Nephron progenitor cell (in vitro differentiated cells): ENCODE data around the gene SETD4.

Experiments
- DNase-seq: peaks from one replicate; pipeline ENCODE4 v3.0.0; 2021
- H3K27ac Mint-ChIP-seq: 2 replicates; pipeline ENCODE4 v1.8.0; 2021; ENCODE audit warnings: mild to moderate bottlenecking, moderate library complexity, mixed read lengths
- H3K27me3 Mint-ChIP-seq: 2 replicates; pipeline ENCODE4 v1.8.0; 2021; ENCODE audit warnings: mild to moderate bottlenecking, low read depth, mixed read lengths; ENCODE audit not compliant: poor library complexity
- H3K36me3 Mint-ChIP-seq: 2 replicates; pipeline ENCODE4 v1.8.0; 2021; ENCODE audit warnings: low read depth, mixed read lengths
- H3K4me1 Mint-ChIP-seq: 2 replicates; pipeline ENCODE4 v1.8.0; 2021; ENCODE audit warnings: mixed read lengths
- H3K4me3 Mint-ChIP-seq: 2 replicates; pipeline ENCODE4 v1.8.0; 2021; ENCODE audit warnings: mild to moderate bottlenecking, moderate library complexity, mixed read lengths
- H3K9me3 Mint-ChIP-seq: 2 replicates; pipeline ENCODE4 v1.8.0; 2021; ENCODE audit warnings: mild to moderate bottlenecking, moderate library complexity, mixed read lengths
- TF ChIP-seq, protein P1 (sequence below): fragments of 200-600 bp; sonication (generic); IDR thresholded peaks from 2 replicates; pipeline ENCODE4 v1.5.0; 2021; ENCODE audit warnings: antibody characterized with exemption

SETD4 gene

GRCh38 chr21:36079671-36080070, 19.3 kb upstream of the SETD4 start:
- no peak for DNase-seq
- Mint-ChIP-seq H3K27ac (no peak overlapping the region), H3K4me3 (no peak overlapping the region), H3K27me3 (peaks cover 3% of the 10 kb centered on the region), H3K4me1 (peaks cover 9% of the 10 kb centered on the region), H3K9me3 (peaks cover 11% of the 10 kb centered on the region), H3K36me3 (no peaks in the 10 kb centered on the region)
- TF ChIP-seq, protein P1, sequence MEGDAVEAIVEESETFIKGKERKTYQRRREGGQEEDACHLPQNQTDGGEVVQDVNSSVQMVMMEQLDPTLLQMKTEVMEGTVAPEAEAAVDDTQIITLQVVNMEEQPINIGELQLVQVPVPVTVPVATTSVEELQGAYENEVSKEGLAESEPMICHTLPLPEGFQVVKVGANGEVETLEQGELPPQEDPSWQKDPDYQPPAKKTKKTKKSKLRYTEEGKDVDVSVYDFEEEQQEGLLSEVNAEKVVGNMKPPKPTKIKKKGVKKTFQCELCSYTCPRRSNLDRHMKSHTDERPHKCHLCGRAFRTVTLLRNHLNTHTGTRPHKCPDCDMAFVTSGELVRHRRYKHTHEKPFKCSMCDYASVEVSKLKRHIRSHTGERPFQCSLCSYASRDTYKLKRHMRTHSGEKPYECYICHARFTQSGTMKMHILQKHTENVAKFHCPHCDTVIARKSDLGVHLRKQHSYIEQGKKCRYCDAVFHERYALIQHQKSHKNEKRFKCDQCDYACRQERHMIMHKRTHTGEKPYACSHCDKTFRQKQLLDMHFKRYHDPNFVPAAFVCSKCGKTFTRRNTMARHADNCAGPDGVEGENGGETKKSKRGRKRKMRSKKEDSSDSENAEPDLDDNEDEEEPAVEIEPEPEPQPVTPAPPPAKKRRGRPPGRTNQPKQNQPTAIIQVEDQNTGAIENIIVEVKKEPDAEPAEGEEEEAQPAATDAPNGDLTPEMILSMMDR: no peak

GRCh38 chr21:36079010-36079649, 18.8 kb upstream of the SETD4 start:
- Mint-ChIP-seq H3K36me3 (no peaks in the 10 kb centered on the region), H3K4me1 (peaks cover 9% of the 10 kb centered on the region), H3K9me3 (peaks cover 11% of the 10 kb centered on the region), H3K27me3 (peaks cover 3% of the 10 kb centered on the region), H3K27ac (no peak overlapping the region), H3K4me3 (no peak overlapping the region)
- TF ChIP-seq, protein P1: no peak
- DNase-seq: no peak

DNA sequence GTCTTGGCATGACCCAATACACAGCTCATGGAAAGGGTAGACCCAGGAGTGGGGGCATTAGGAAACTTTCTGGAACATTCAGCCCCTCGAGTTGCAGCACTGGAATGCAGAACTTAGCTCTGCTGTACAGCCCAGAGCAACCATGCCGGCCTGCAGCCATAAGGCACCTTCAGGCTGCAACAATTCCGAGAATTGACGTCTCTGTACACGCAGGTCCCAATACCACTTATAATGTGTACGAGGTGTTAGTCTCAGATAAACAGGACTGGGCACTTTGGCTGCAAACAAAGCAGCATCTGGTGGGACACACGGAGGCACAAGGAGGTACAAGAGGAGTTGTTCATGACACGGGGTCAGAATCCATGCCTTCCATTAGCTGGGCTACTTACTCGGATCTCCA, 17.4 kb upstream of the SETD4 start:
- no peak for DNase-seq
- H3K4me3 Mint-ChIP-seq: no peak overlapping the region
- H3K36me3 Mint-ChIP-seq: no peaks in the 10 kb centered on the region
- TF ChIP-seq, protein P1: no peak
- H3K27ac Mint-ChIP-seq: no peak overlapping the region
- H3K4me1 Mint-ChIP-seq: peaks cover 14% of the 10 kb centered on the region
- H3K27me3 Mint-ChIP-seq: peaks cover 3% of the 10 kb centered on the region
- H3K9me3 Mint-ChIP-seq: peaks cover 11% of the 10 kb centered on the region

- Mint-ChIP-seq H3K36me3 (peaks cover 4% of the 10 kb centered on the region), H3K4me3 (no peak overlapping the region), H3K4me1 (peaks cover 19% of the 10 kb centered on the region), H3K9me3 (peaks cover 11% of the 10 kb centered on the region), H3K27me3 (peaks cover 7% of the 10 kb centered on the region), H3K27ac (no peak overlapping the region)
- TF ChIP-seq, protein P1: no peak
- no peak for DNase-seq
These were observed 16.7 kb upstream of the SETD4 start for GRCh38 chr21:36076878-36077655.

GRCh38 chr21:36075953-36076352, 15.6 kb upstream of the SETD4 start:
- H3K27ac Mint-ChIP-seq: no peak overlapping the region
- no peak overlapping the region for H3K4me3 Mint-ChIP-seq
- TF ChIP-seq, protein P1: no peak
- no peak for DNase-seq
- H3K27me3 Mint-ChIP-seq: peaks cover 13% of the 10 kb centered on the region
- H3K9me3 Mint-ChIP-seq: peaks cover 14% of the 10 kb centered on the region
- H3K36me3 Mint-ChIP-seq: peaks cover 12% of the 10 kb centered on the region
- H3K4me1 Mint-ChIP-seq: peaks cover 28% of the 10 kb centered on the region
